Superior temporal gyrus (tissue), 1 donor: Measurements from ENCODE around the gene LNPEP.

ENCODE experiments used
- DNase-seq: peaks from one replicate; pipeline ENCODE4 v3.0.0-alpha.2; 2016; ENCODE audit errors: extremely low spot score

LNPEP gene

GRCh38 chr5:96961053-96961452 is 25.2 kb downstream of the LNPEP start:
- no peak for DNase-seq

- DNase-seq, result no peak
These were observed 26.7 kb downstream of the LNPEP start for GRCh38 chr5:96962540-96962991.

GRCh38 chr5:96963267-96963666 is 27.4 kb downstream of the LNPEP start:
- DNase-seq, result peak; percentile 63

GRCh38 chr5:96966801-96967200 is 30.9 kb downstream of the LNPEP start:
- no peak for DNase-seq

GRCh38 chr5:96967400-96967799 is 31.5 kb downstream of the LNPEP start:
- DNase-seq, result no peak

GRCh38 chr5:96968074-96968473 is 32.2 kb downstream of the LNPEP start:
- no peak for DNase-seq

GRCh38 chr5:96968614-96969013 is 32.7 kb downstream of the LNPEP start:
- peak; percentile 48 for DNase-seq

- DNase-seq, result no peak
These were observed 33.5 kb downstream of the LNPEP start for GRCh38 chr5:96969366-96969765.

GRCh38 chr5:96972599-96973334 is 36.9 kb downstream of the LNPEP start:
- DNase-seq, result no peak

- no peak for DNase-seq
These were observed 37.9 kb downstream of the LNPEP start for GRCh38 chr5:96973532-96974401.

GRCh38 chr5:96975656-96976055 is 39.8 kb downstream of the LNPEP start:
- no peak for DNase-seq

GRCh38 chr5:96977228-96977627 is 41.3 kb downstream of the LNPEP start:
- DNase-seq, result no peak

- no peak for DNase-seq
These were observed 43.1 kb downstream of the LNPEP start for GRCh38 chr5:96978812-96979449.

GRCh38 chr5:96984506-96985192 is 48.8 kb downstream of the LNPEP start:
- DNase-seq, result no peak

- no peak for DNase-seq
These were observed 50.6 kb downstream of the LNPEP start for GRCh38 chr5:96986450-96986849.

- no peak for DNase-seq
These were observed 54.2 kb downstream of the LNPEP start for GRCh38 chr5:96990102-96990501.

- no peak for DNase-seq
These were observed 55.8 kb downstream of the LNPEP start for GRCh38 chr5:96991708-96992107.

GRCh38 chr5:96993760-96994159 is 57.9 kb downstream of the LNPEP start:
- DNase-seq, result no peak

GRCh38 chr5:96994493-96994892 is 58.6 kb downstream of the LNPEP start:
- no peak for DNase-seq

- no peak for DNase-seq
These were observed 59.5 kb downstream of the LNPEP start for GRCh38 chr5:96995419-96995818.

GRCh38 chr5:96997265-96997859 is 61.5 kb downstream of the LNPEP start:
- DNase-seq, result peak; percentile 74
